Erythroblast (primary cell): ENCODE results near the gene MAST4.
A peak's percentile ranks its signal among the peaks of the same experiment; 100 is the strongest.
"Not testable (repeated sequence)": the region's sequence is repeated elsewhere in the genome, so short reads cannot be mapped to it uniquely, and the experiment has no call there.

Experiments
- DNase-seq, 2 experiments: peaks; one replicate each; lab custom pipeline; 2025; lab: John Stamatoyannopoulos, UW
- GATA1 ChIP-seq: IDR thresholded peaks from 2 replicates; pipeline ENCODE4 v1.6.1; 2011; ENCODE audit warnings: low read depth, mild to moderate bottlenecking, control low read depth, low read length, moderate library complexity
- POLR2A ChIP-seq: IDR thresholded peaks from 2 replicates; pipeline ENCODE4 v1.6.1; 2011; ENCODE audit warnings: mild to moderate bottlenecking, low read length

The MAST4 gene

DNA sequence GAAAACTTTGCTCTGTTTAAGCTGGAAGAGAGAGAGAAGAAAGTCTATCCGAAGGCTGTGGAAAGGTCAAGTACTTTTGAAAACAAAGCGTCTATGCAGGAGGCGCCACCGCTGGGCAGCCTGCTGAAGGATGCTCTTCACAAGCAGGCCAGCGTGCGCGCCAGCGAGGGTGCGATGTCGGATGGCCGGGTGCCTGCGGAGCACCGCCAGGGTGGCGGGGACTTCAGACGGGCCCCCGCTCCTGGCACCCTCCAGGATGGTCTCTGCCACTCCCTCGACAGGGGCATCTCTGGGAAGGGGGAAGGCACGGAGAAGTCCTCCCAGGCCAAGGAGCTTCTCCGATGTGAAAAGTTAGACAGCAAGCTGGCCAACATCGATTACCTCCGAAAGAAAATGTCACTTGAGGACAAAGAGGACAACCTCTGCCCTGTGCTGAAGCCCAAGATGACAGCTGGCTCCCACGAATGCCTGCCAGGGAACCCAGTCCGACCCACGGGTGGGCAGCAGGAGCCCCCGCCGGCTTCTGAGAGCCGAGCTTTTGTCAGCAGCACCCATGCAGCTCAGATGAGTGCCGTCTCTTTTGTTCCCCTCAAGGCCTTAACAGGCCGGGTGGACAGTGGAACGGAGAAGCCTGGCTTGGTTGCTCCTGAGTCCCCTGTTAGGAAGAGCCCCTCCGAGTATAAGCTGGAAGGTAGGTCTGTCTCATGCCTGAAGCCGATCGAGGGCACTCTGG lies 567.8 kb downstream of the MAST4 start:
- DNase-seq = no peak

DNA sequence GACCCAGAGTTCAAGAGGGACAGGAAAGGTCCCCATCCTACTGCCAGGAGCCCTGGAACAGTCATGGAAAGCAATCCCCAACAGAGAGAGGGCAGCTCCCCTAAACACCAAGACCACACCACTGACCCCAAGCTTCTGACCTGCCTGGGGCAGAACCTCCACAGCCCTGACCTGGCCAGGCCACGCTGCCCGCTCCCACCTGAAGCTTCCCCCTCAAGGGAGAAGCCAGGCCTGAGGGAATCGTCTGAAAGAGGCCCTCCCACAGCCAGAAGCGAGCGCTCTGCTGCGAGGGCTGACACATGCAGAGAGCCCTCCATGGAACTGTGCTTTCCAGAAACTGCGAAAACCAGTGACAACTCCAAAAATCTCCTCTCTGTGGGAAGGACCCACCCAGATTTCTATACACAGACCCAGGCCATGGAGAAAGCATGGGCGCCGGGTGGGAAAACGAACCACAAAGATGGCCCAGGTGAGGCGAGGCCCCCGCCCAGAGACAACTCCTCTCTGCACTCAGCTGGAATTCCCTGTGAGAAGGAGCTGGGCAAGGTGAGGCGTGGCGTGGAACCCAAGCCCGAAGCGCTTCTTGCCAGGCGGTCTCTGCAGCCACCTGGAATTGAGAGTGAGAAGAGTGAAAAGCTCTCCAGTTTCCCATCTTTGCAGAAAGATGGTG lies 568.8 kb downstream of the MAST4 start:
- TF ChIP-seq POLR2A (no peak), GATA1 (no peak)
- DNase-seq = no peak

More for the DNA sequence above, 567.8 kb downstream of the MAST4 start:
- TF ChIP-seq POLR2A = no peak
- no peak for TF ChIP-seq GATA1

DNA sequence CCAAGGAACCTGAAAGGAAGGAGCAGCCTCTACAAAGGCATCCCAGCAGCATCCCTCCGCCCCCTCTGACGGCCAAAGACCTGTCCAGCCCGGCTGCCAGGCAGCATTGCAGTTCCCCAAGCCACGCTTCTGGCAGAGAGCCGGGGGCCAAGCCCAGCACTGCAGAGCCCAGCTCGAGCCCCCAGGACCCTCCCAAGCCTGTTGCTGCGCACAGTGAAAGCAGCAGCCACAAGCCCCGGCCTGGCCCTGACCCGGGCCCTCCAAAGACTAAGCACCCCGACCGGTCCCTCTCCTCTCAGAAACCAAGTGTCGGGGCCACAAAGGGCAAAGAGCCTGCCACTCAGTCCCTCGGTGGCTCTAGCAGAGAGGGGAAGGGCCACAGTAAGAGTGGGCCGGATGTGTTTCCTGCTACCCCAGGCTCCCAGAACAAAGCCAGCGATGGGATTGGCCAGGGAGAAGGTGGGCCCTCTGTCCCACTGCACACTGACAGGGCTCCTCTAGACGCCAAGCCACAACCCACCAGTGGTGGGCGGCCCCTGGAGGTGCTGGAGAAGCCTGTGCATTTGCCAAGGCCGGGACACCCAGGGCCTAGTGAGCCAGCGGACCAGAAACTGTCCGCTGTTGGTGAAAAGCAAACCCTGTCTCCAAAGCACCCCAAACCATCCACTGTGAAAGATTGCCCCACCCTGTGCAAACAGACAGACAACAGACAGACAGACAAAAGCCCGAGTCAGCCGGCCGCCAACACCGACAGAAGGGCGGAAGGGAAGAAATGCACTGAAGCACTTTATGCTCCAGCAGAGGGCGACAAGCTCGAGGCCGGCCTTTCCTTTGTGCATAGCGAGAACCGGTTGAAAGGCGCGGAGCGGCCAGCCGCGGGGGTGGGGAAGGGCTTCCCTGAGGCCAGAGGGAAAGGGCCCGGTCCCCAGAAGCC lies 569.6 kb downstream of the MAST4 start:
- peak; percentile 61 to 62 for DNase-seq
- TF ChIP-seq POLR2A (no peak), GATA1 (no peak)

DNA sequence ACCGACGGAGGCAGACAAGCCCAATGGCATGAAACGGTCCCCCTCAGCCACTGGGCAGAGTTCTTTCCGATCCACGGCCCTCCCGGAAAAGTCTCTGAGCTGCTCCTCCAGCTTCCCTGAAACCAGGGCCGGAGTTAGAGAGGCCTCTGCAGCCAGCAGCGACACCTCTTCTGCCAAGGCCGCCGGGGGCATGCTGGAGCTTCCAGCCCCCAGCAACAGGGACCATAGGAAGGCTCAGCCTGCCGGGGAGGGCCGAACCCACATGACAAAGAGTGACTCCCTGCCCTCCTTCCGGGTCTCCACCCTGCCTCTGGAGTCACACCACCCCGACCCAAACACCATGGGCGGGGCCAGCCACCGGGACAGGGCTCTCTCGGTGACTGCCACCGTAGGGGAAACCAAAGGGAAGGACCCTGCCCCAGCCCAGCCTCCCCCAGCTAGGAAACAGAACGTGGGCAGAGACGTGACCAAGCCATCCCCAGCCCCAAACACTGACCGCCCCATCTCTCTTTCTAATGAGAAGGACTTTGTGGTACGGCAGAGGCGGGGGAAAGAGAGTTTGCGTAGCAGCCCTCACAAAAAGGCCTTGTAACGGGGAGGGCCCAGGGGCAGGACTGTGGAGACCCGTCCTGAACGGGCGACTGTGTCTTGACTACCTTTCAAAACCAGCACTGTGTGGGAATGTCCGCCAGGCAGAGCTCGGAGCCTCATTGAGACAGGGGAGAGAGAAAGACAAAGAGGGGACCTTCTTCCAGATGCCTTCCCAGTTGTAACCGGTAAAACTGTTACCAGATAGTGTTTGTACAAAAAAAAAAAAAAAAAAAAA lies 570.5 kb downstream of the MAST4 start:
- TF ChIP-seq POLR2A (peak; percentile 37), GATA1 (no peak)
- DNase-seq = peak; percentile 16 to 26

DNA sequence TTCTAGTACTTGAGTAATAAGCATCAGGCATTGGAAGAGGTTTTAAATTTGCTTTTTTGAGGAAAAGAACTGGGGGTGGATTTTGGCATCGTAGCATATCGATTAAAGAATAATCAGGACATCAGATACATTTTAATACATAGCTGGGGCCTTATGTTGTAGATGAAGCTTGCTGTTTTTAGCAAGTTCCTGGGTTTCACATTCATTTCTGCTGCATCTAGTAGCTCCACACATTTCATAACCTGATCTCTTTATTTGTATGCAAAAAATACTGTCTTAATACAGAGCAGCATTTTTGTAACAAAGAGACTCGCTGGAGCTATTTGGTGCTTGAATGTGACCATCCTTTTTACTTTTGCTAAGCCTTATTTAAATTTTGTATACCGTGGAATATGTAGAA lies 571.9 kb downstream of the MAST4 start:
- DNase-seq = no peak
- no peak for TF ChIP-seq GATA1
- TF ChIP-seq POLR2A = no peak

DNA sequence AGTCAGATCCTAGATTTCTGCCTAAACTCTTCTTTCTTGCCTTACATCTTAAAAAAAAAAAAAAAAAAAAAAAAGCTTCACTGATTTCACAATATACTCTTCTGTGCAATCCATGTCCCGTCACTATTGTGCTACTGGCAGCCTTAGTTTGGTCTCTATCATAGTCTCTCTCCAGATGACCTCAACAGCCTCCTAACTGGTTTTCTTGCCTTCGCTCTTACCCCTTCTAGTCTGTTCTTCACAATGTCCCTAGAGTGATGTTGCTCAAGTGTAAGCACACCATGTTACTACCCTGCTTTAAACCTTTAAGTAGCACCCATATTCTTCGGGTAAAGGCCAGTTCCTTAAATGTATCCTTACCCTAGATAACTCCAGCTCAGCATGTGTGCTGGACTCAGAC lies 574.6 kb downstream of the MAST4 start:
- DNase-seq = no peak
- TF ChIP-seq GATA1 = no peak
- no peak for TF ChIP-seq POLR2A

DNA sequence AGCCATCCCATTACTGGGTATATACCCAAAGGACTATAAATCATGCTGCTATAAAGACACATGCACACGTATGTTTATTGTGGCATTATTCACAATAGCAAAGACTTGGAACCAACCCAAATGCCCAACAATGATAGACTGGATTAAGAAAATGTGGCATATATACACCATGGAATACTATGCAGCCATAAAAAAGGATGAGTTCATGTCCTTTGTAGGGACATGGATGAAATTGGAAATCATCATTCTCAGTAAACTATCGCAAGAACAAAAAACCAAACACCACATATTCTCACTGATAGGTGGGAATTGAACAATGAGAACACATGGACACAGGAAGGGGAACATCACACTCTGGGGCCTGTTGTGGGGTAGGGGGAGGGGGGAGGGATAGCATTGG lies 577.2 kb downstream of the MAST4 start:
- DNase-seq = not testable (repeated sequence)

DNA sequence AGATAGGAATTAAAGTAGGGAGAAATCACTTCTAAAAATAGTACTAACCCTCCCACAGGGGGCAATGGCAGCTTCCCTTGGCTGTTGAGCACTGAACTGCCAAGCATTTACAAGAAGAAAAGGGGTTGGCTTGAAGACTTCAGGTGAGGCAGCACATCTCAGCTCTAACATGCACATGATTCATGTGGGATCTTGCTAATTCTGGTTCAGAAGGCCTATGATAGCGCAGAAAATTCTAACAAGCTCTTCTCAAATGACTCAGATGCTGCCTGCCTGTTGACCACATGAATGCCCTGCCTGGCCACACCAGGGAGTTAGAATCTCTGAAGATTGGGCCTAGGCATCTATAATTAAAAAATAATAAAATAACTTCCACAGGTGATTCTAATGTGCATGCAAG lies 577.8 kb downstream of the MAST4 start:
- DNase-seq = no peak
- TF ChIP-seq POLR2A (no peak), GATA1 (no peak)

DNA sequence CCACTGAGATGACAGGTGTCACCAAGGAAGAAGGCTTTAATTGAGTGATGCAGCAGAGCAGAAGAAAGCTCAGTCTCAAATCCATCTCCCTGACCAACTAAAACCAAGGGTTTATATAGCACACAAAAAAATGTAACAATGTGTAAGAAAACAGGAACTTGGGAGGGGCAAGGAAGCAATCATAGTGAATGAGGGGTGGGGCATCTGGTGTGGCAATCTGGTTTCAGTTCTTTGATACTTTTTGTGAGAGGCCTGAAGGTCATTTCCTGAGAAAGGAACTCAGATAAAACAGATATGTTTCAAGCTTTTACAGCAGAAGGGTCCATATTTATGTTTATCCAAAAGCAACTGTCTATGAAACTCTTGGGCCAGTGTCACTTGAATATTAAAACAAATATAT lies 580.7 kb downstream of the MAST4 start:
- no peak for DNase-seq
- TF ChIP-seq GATA1 (no peak), POLR2A (no peak)

DNA sequence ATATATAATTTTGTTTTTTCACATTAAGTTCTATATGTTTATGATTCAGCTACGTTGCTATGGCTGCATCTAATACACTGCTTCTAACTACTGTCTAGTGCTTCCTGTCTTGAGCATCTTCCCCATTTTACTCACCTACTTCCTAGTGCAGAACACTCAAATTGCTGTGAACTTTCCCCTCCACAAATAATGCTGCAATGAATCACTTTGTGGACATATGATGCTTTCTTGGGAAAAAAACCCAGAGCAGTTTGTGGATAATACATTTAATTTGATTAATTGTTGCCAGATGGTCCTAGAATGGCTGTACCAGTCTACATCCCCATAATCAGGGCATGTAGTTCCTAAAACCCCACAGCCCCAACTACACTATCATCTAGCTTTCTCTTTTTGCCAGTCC lies 581.9 kb downstream of the MAST4 start:
- TF ChIP-seq POLR2A = no peak
- no peak for TF ChIP-seq GATA1
- DNase-seq = no peak

DNA sequence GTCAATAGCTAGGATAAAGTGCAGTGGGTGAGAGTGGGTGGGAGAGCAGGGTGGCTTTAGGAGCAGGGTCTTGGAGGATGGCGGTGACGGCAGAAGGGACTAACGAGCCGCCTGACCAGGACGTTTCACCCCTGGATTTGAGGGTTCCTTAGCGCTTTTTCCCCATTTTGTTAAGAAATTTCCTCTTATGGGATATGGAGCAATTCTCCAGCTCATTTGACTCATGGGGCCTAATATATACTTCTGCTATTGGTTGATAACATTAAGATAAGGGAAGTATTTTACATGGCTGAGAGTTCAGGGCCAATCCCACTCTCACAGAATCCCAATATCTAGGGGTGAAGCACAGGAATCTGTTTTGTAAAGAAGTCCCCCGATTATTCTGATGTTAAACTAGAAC lies 582.8 kb downstream of the MAST4 start:
- TF ChIP-seq GATA1 (no peak), POLR2A (no peak)
- no peak for DNase-seq

DNA sequence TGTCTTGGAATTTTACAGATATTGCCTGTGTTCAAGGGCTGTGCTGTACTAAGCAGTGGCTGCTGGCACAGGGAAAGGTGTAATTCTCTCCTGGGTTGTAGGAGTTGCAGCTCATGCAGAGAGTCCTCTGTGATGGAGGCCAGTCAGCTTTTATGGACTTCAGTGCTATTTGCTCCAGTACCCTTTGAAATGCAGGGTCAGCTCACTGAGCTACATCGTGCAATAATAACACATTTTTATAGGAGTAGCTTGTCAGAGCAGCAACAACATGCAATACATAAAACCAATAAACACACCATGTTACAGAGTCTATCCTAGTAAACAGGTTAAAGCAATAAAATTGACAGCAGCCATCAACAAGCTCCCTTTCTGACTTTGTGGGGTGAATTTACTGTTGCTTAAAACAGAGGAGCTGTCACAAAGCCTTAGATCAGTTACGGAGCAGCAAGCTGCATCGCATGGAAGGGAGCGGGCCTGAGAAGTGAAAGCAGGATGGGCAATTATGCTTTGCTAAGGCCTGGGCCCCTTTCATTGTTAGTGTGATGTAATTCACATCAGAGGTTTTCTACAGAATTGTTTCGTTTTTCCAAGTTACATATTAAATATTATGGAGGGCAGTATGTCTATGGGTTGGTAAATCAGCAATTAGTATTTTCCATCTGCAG lies 583.6 kb downstream of the MAST4 start:
- no peak for DNase-seq
- no peak for TF ChIP-seq POLR2A
- TF ChIP-seq GATA1 = no peak
